ENCODE results near the gene TBXAS1.

- no peak for TF ChIP-seq CTCF (IDR thresholded peaks at IDR 0.05)
- no peak for TF ChIP-seq ZFX (IDR thresholded peaks at IDR 0.05; ENCODE audit: borderline replicate concordance)
These were observed 204.0 kb downstream of the TBXAS1 start for GRCh38 chr7:140033036-140033435.

Measured in 22Rv1 (cell line).